D721Med (cell line): ENCODE data around the gene GTF2A2.
"Not testable (repeated sequence)": the region's sequence is repeated elsewhere in the genome, so short reads cannot be mapped to it uniquely, and the experiment has no call there.

Experiments used
- DNase-seq: peaks from one replicate; pipeline ENCODE4 v3.0.0; 2011; ENCODE audit warnings: low spot score; ENCODE audit not compliant: insufficient read length
- FAIRE-seq: peaks from 2 replicates; lab custom pipeline; 2011; peaks lifted over from hg19 to GRCh38; lab: Jason Lieb, UNC
- TF ChIP-seq, protein P1 (sequence below): IDR thresholded peaks from 2 replicates; pipeline ENCODE4 v1.5.1; 2012; ENCODE audit warnings: mild to moderate bottlenecking, control low read depth; ENCODE audit not compliant: insufficient read depth; ENCODE audit errors: missing control alignments

The GTF2A2 gene

DNA sequence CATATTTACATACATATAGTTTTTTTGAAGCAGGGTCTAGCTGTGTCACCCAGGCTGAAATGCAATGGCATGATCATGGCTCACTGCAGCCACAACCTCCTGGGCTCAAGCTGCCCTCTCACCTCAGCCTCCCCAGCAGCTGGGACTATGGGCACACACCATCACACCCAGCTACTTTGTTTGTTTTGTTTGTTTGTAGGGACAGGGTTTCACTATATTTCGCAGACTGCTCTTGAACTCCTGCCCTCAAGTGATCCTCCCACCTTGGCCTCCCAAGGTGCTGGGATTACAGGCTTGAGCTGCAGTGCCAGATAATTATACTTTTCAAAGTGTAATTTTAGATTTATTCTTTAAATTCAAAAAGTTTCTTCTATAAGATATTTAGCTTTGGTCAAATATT is 10.2 kb downstream of the GTF2A2 start:
- no peak for DNase-seq
- TF ChIP-seq, protein P1, sequence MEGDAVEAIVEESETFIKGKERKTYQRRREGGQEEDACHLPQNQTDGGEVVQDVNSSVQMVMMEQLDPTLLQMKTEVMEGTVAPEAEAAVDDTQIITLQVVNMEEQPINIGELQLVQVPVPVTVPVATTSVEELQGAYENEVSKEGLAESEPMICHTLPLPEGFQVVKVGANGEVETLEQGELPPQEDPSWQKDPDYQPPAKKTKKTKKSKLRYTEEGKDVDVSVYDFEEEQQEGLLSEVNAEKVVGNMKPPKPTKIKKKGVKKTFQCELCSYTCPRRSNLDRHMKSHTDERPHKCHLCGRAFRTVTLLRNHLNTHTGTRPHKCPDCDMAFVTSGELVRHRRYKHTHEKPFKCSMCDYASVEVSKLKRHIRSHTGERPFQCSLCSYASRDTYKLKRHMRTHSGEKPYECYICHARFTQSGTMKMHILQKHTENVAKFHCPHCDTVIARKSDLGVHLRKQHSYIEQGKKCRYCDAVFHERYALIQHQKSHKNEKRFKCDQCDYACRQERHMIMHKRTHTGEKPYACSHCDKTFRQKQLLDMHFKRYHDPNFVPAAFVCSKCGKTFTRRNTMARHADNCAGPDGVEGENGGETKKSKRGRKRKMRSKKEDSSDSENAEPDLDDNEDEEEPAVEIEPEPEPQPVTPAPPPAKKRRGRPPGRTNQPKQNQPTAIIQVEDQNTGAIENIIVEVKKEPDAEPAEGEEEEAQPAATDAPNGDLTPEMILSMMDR = no peak
- FAIRE-seq = no peak

DNA sequence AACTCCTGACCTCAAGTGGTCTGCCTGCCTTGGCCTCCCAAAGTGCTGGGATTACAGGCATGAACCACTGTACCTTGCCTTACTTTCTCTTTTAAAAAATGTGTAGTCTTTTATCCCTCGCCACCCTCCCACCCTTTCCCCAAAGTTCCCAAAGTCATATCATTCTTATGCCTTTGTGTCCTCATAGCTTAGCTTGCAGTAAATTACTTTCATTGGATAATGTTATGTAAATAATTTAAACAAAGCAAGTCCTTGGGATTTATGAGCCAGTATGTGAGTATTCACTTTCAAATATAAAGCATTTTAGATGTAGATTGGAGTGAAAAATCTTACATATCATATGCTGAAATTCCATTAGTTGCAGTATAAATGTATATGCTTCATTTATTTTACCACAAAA is 11.0 kb downstream of the GTF2A2 start:
- FAIRE-seq = no peak
- TF ChIP-seq, protein P1 = no peak
- no peak for DNase-seq

- not testable (repeated sequence) for DNase-seq, FAIRE-seq
Observed at GRCh38 chr15:59645812-59646211, 11.5 kb downstream of the GTF2A2 start.

DNA sequence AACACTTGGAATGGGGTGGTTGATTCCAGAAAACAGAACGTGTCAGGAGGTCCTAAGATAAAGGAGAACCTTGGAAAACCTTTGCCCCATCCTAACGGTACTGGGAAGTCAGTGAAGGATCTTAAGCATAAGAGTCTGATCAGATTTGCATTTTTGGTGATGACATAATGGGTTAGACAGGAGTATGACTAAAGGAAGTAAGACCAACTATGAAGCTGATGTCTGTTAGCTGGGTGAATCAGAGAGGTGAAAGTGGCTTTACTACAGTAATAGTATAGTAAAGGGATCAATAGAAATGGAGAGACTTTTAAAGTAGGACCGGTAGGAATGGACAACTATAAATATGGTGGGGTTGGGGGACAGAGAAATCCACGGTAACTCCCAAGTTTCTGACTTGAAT is 12.6 kb downstream of the GTF2A2 start:
- DNase-seq (no peak), FAIRE-seq (no peak)
- TF ChIP-seq, protein P1 = no peak

DNA sequence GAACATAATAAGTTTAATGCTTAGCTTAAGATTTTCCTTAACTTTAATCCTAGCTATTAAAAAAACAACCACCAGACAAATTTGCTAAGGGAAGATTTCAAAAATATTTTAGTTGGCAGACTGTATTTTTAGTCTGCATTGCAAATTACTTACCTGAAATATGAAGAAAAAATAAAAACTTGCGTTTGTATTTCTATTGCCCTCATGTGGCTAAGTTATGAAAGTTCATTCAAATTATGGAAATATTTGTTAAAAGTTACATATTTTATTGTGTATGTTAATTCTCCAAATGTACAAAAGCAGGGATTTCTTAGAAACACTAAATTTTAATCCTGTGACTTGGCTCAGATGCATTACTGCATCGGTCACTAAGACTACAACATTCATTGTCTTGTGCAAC is 15.0 kb downstream of the GTF2A2 start:
- no peak for FAIRE-seq
- DNase-seq = no peak

GRCh38 chr15:59637507-59637906 is 19.8 kb downstream of the GTF2A2 start:
- DNase-seq = not testable (repeated sequence)
- peak; percentile 51 for FAIRE-seq

More for the DNA sequence above, 15.0 kb downstream of the GTF2A2 start:
- TF ChIP-seq, protein P1 = no peak

DNA sequence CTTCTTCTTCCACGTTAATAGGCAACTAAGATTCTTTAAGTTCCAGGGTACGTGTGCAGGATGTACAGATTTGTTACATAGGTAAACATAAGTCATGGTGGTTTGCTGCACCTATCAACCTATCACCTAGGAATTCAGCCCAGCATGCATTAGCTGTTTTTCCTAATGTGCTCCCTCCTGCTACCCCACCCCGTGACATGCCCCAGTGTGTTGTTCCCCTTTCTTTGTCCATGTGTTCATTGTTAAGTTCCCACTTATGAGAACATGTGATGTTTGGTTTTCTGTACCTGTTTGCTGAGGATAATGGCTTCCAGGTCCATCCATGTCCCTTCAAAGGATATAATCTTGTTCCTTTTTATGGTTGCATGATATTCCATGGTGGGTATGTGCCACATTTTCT is 21.1 kb downstream of the GTF2A2 start:
- FAIRE-seq = no peak
- TF ChIP-seq, protein P1 = no peak
- no peak for DNase-seq

GRCh38 chr15:59632714-59633113 is 24.6 kb downstream of the GTF2A2 start:
- TF ChIP-seq, protein P1 = peak; percentile 22
- FAIRE-seq = no peak
- no peak for DNase-seq
